Gastrocnemius medialis (tissue), 4 donors: ENCODE measurements around the gene APC.

Experiments used
- POLR2A ChIP-seq, 2 donors: fragments of 450-650 bp; IDR thresholded peaks; one replicate each; pipeline ENCODE4 v1.6.1; 2017; ENCODE audit warnings: antibody characterized with exemption in 2 of 2, mild to moderate bottlenecking in 2 of 2, moderate library complexity in 2 of 2
- TF ChIP-seq, protein P1 (sequence below), 5 experiments: fragments of 450-650 bp in 3 of 5; fragments of 200-600 bp in 2 of 5; sonication (generic) in 2 of 5; IDR thresholded peaks in 4 of 5; conservative IDR thresholded peaks in 1 of 5; 1 replicate in 4 of 5; 2 replicates in 1 of 5; pipeline ENCODE4 v1.5.1; 2016 to 2019; ENCODE audit warnings: antibody characterized with exemption in 5 of 5, mild to moderate bottlenecking in 3 of 5, moderate library complexity in 3 of 5

DNA sequence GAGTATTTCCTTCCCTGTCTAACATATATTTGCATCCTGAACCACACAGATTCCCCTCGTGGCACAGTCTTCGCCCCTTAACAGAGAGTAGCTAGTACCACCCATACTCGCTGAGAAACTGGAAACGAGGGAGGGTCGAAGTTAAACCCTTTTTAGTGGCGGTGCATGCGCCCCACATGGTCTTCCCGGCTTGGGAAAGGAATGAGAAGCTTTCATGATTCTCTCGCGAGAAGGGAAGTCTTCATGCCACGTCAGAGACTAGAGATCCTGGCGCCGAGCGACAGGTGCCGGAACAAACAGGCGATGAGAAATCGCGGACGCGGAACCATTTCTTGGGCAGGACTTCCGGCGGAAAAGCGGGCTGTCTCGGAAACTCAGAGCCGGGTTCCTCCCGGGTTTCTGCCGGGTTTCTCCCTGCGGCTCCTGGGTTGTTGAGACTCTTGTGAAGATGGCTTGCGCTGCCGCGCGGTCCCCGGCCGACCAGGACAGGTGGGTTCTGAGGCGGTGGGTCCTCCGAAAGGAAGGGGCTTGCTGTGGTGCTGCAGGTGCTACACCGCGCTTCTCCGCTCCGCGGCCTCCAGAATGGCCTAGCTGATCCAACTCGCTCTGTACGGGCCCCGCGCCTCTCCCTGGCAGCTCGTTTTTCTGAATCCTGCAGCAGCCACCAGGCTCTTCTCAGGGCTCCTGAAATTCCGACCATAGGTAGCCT lies 123.4 kb downstream of the APC start, which contains the start of gene SRP19:
- TF ChIP-seq, protein P1, sequence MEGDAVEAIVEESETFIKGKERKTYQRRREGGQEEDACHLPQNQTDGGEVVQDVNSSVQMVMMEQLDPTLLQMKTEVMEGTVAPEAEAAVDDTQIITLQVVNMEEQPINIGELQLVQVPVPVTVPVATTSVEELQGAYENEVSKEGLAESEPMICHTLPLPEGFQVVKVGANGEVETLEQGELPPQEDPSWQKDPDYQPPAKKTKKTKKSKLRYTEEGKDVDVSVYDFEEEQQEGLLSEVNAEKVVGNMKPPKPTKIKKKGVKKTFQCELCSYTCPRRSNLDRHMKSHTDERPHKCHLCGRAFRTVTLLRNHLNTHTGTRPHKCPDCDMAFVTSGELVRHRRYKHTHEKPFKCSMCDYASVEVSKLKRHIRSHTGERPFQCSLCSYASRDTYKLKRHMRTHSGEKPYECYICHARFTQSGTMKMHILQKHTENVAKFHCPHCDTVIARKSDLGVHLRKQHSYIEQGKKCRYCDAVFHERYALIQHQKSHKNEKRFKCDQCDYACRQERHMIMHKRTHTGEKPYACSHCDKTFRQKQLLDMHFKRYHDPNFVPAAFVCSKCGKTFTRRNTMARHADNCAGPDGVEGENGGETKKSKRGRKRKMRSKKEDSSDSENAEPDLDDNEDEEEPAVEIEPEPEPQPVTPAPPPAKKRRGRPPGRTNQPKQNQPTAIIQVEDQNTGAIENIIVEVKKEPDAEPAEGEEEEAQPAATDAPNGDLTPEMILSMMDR (IDR thresholded peaks at IDR 0.05 in 4 of 5, conservative IDR thresholded peaks at IDR 0.05 in 1 of 5), result no peak
- peak; percentile 69 to 81 for TF ChIP-seq POLR2A (IDR thresholded peaks at IDR 0.05)
